MM.1S (cell line): Measurements from ENCODE around the gene KCTD5.

Source experiments
- EZH2phosphoT487 ChIP-seq: fragments of 300-600 bp; sonication (generic); IDR thresholded peaks from 2 replicates; pipeline ENCODE4 v1.6.1; 2018; ENCODE audit warnings: antibody characterized with exemption, low read length
- TF ChIP-seq, protein P1 (sequence below): fragments of 300-600 bp; sonication (generic); IDR thresholded peaks from 2 replicates; pipeline ENCODE4 v1.5.1; 2016; ENCODE audit warnings: antibody characterized with exemption, low read length, mixed read lengths

DNA sequence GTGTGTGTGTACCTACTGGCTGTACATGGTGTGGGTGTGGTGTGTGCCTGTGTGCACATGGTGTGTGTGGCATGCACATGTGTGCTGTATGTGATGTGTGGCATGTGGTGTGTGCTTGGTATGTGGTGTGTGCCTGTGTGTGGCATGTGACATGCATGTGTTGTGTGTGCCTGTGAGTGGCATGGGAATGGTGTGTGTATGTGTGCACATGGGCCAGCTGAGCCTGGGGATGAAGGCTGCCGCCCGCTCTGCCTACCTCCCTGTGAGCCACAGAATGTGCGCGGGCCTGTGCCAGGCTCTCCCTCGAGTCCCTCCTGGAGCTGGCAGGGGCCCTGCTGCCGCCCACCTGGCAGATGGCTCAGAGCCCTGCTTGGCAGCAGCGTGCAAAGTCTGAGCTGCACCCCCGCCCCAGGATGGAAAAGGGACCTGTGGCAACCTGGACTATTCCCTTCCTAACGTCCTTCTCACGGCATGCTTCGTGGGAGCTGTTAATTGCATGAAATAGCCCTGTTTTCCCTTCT, 28.4 kb downstream of the KCTD5 start:
- TF ChIP-seq, protein P1, sequence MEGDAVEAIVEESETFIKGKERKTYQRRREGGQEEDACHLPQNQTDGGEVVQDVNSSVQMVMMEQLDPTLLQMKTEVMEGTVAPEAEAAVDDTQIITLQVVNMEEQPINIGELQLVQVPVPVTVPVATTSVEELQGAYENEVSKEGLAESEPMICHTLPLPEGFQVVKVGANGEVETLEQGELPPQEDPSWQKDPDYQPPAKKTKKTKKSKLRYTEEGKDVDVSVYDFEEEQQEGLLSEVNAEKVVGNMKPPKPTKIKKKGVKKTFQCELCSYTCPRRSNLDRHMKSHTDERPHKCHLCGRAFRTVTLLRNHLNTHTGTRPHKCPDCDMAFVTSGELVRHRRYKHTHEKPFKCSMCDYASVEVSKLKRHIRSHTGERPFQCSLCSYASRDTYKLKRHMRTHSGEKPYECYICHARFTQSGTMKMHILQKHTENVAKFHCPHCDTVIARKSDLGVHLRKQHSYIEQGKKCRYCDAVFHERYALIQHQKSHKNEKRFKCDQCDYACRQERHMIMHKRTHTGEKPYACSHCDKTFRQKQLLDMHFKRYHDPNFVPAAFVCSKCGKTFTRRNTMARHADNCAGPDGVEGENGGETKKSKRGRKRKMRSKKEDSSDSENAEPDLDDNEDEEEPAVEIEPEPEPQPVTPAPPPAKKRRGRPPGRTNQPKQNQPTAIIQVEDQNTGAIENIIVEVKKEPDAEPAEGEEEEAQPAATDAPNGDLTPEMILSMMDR: no peak
- TF ChIP-seq EZH2phosphoT487: no peak
